ENCODE data around the gene MMP25. TPM values are rescaled to one million over a fixed set of nuclear protein-coding genes. Genes with fewer than 3 reads are reported as not detected.

The MMP25 gene
- total RNA-seq, 1 experiment from 2014 or later: 49.0 TPM

- ChIA-PET CTCF (interaction anchor here (1.1 to 3.2 kb wide), 3 partner anchors 11 to 38 kb away, joined by 3 to 20 read pairs (median 19); no protein-coding TSS in a partner anchor), POLR2A (no interaction called here)
- Mint-ChIP-seq H3K27me3 (ENCODE audit: low read depth) (no peaks in the 10 kb centered on the region), H3K36me3 (peaks cover 49% of the 10 kb centered on the region), H3K27ac (0 out of 2 replicates have a peak overlapping the region, but pooled peaks have one; percentile 57), H3K4me1 (peaks cover 46% of the 10 kb centered on the region), H3K4me3 (no peak overlapping the region), H3K9me3 (no peaks in the 10 kb centered on the region)
- DNase-seq (ENCODE audit: low spot score): no peak
- ATAC-seq: no peak
- no peak for TF ChIP-seq GRHL2 (CRISPR knock-in tag; IDR thresholded peaks at IDR 0.05; ENCODE audit: insufficient replicate concordance, severe bottlenecking)
- TF ChIP-seq, protein P1, sequence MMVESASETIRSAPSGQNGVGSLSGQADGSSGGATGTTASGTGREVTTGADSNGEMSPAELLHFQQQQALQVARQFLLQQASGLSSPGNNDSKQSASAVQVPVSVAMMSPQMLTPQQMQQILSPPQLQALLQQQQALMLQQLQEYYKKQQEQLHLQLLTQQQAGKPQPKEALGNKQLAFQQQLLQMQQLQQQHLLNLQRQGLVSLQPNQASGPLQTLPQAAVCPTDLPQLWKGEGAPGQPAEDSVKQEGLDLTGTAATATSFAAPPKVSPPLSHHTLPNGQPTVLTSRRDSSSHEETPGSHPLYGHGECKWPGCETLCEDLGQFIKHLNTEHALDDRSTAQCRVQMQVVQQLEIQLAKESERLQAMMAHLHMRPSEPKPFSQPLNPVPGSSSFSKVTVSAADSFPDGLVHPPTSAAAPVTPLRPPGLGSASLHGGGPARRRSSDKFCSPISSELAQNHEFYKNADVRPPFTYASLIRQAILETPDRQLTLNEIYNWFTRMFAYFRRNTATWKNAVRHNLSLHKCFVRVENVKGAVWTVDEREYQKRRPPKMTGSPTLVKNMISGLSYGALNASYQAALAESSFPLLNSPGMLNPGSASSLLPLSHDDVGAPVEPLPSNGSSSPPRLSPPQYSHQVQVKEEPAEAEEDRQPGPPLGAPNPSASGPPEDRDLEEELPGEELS (CRISPR knock-in tag; IDR thresholded peaks at IDR 0.05): no peak
Observed at GRCh38 chr16:3091551-3091950, 45.2 kb downstream of the MMP25 start.

- DNase-seq (ENCODE audit: low spot score) (no peak), ATAC-seq (no peak)
- no peak for TF ChIP-seq E2F1 (CRISPR knock-in tag; IDR thresholded peaks at IDR 0.05)
- TF ChIP-seq ZBTB21 (CRISPR knock-in tag; IDR thresholded peaks at IDR 0.05; ENCODE audit: borderline replicate concordance): no peak
- no peak for TF ChIP-seq MAX (CRISPR knock-in tag; IDR thresholded peaks at IDR 0.05)
- TF ChIP-seq, protein P2, sequence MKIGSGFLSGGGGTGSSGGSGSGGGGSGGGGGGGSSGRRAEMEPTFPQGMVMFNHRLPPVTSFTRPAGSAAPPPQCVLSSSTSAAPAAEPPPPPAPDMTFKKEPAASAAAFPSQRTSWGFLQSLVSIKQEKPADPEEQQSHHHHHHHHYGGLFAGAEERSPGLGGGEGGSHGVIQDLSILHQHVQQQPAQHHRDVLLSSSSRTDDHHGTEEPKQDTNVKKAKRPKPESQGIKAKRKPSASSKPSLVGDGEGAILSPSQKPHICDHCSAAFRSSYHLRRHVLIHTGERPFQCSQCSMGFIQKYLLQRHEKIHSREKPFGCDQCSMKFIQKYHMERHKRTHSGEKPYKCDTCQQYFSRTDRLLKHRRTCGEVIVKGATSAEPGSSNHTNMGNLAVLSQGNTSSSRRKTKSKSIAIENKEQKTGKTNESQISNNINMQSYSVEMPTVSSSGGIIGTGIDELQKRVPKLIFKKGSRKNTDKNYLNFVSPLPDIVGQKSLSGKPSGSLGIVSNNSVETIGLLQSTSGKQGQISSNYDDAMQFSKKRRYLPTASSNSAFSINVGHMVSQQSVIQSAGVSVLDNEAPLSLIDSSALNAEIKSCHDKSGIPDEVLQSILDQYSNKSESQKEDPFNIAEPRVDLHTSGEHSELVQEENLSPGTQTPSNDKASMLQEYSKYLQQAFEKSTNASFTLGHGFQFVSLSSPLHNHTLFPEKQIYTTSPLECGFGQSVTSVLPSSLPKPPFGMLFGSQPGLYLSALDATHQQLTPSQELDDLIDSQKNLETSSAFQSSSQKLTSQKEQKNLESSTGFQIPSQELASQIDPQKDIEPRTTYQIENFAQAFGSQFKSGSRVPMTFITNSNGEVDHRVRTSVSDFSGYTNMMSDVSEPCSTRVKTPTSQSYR (CRISPR knock-in tag; IDR thresholded peaks at IDR 0.05): no peak
- Mint-ChIP-seq H3K36me3 (peaks cover 56% of the 10 kb centered on the region), H3K27me3 (ENCODE audit: low read depth) (no peaks in the 10 kb centered on the region), H3K9me3 (no peaks in the 10 kb centered on the region), H3K4me1 (peaks cover 48% of the 10 kb centered on the region), H3K27ac (0 out of 2 replicates have a peak overlapping the region, but pooled peaks have one; percentile 70), H3K4me3 (no peak overlapping the region)
- CTCF ChIA-PET: interaction anchor here (1.4 to 3.2 kb wide), 3 partner anchors 22 to 37 kb away, joined by 4 to 20 read pairs (median 19); no protein-coding TSS in a partner anchor
- POLR2A ChIA-PET: interaction anchor here (0.7 kb wide), 1 partner anchor 71 kb away, joined by 4 read pairs; no protein-coding TSS in a partner anchor
Observed at GRCh38 chr16:3092501-3092941, 46.2 kb downstream of the MMP25 start.

GRCh38 chr16:3094289-3095027 lies 48.1 kb downstream of the MMP25 start:
- DNase-seq (ENCODE audit: low spot score): peak; percentile 62
- ATAC-seq: no peak

More at GRCh38 chr16:3094289-3095027, 48.1 kb downstream of the MMP25 start:
- Mint-ChIP-seq H3K4me3 (peak overlapping the region; percentile 37), H3K27ac (peak overlapping the region; percentile 96), H3K27me3 (ENCODE audit: low read depth) (no peaks in the 10 kb centered on the region), H3K36me3 (peaks cover 46% of the 10 kb centered on the region), H3K4me1 (peaks cover 42% of the 10 kb centered on the region), H3K9me3 (no peaks in the 10 kb centered on the region)
- CTCF ChIA-PET: interaction anchor here (1.0 to 5.7 kb wide), 6 partner anchors 35 to 66 kb away, joined by 3 to 60 read pairs (median 8); no protein-coding TSS in a partner anchor
- POLR2A ChIA-PET: no interaction called here
- TF ChIP-seq, protein P3, sequence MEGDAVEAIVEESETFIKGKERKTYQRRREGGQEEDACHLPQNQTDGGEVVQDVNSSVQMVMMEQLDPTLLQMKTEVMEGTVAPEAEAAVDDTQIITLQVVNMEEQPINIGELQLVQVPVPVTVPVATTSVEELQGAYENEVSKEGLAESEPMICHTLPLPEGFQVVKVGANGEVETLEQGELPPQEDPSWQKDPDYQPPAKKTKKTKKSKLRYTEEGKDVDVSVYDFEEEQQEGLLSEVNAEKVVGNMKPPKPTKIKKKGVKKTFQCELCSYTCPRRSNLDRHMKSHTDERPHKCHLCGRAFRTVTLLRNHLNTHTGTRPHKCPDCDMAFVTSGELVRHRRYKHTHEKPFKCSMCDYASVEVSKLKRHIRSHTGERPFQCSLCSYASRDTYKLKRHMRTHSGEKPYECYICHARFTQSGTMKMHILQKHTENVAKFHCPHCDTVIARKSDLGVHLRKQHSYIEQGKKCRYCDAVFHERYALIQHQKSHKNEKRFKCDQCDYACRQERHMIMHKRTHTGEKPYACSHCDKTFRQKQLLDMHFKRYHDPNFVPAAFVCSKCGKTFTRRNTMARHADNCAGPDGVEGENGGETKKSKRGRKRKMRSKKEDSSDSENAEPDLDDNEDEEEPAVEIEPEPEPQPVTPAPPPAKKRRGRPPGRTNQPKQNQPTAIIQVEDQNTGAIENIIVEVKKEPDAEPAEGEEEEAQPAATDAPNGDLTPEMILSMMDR (IDR thresholded peaks at IDR 0.05): peak; percentile 68; the same call in 1 of the 2 replicates
- TF ChIP-seq CREB1 (CRISPR knock-in tag; IDR thresholded peaks at IDR 0.05): no peak

All from WTC11 (cell line).